Measurements from ENCODE around the gene BTD. TPM values are rescaled to one million over a fixed set of nuclear protein-coding genes. Genes with fewer than 3 reads are reported as not detected.

The BTD gene
- total RNA-seq, 4 donors from 2014 or later: 15.1 to 39.7 (median 26.0) TPM

- in situ Hi-C loops (cut with MboI; ENCODE audit: low sequenced_read_pairs in 4 of 4) (loop anchor here (5.0 to 25.0 kb wide), 3 partner anchors 183 to 608 kb away; no protein-coding TSS in a partner anchor), intact Hi-C loops (cut with DNase I; ENCODE audit: low total_unique reads) (no loop called here)
- Histone ChIP-seq H3K4me3 (no peak overlapping the region), H3K27me3 (no peaks in the 10 kb centered on the region), H3K9me3 (no peaks in the 10 kb centered on the region), H3K27ac (no peak overlapping the region), H3K36me3 (no peaks in the 10 kb centered on the region), H3K4me1 (peaks cover 14 to 16% of the 10 kb centered on the region in 2 donors)
- no peak for DNase-seq
- no peak for ATAC-seq
- TF ChIP-seq CTCF (IDR thresholded peaks at IDR 0.05 in 4 of 5, conservative IDR thresholded peaks at IDR 0.05 in 1 of 5): no peak
- no peak for TF ChIP-seq POLR2A (IDR thresholded peaks at IDR 0.05)
Measured at GRCh38 chr3:15628967-15629366, 27.4 kb downstream of the BTD start.

GRCh38 chr3:15629860-15630597, 28.5 kb downstream of the BTD start:
- intact Hi-C loops (cut with DNase I; ENCODE audit: low total_unique reads) (loop anchor here (1.0 to 10.0 kb wide), 5 partner anchors 182 to 619 kb away; no protein-coding TSS in a partner anchor), in situ Hi-C loops (cut with MboI; ENCODE audit: low sequenced_read_pairs in 4 of 4) (loop anchor here (5.0 to 25.0 kb wide), 4 partner anchors 182 to 615 kb away; no protein-coding TSS in a partner anchor)
- peak overlapping the region; percentile 77 to 90 (median 84) for H3K27ac ChIP-seq
- TF ChIP-seq CTCF (IDR thresholded peaks at IDR 0.05 in 4 of 5, conservative IDR thresholded peaks at IDR 0.05 in 1 of 5): peak; percentile 77 to 85 (median 78)
- TF ChIP-seq POLR2A (IDR thresholded peaks at IDR 0.05): no peak
- DNase-seq: peak; percentile 69 to 76
- H3K4me3 ChIP-seq: peak overlapping the region; percentile 24 to 50 (median 37)
- peak; percentile 91 to 93 for ATAC-seq
- H3K36me3 ChIP-seq: no peaks in the 10 kb centered on the region
- H3K9me3 ChIP-seq: no peaks in the 10 kb centered on the region
- peaks cover 25 to 27% of the 10 kb centered on the region in 2 donors for H3K4me1 ChIP-seq
- H3K27me3 ChIP-seq: no peaks in the 10 kb centered on the region

DNA sequence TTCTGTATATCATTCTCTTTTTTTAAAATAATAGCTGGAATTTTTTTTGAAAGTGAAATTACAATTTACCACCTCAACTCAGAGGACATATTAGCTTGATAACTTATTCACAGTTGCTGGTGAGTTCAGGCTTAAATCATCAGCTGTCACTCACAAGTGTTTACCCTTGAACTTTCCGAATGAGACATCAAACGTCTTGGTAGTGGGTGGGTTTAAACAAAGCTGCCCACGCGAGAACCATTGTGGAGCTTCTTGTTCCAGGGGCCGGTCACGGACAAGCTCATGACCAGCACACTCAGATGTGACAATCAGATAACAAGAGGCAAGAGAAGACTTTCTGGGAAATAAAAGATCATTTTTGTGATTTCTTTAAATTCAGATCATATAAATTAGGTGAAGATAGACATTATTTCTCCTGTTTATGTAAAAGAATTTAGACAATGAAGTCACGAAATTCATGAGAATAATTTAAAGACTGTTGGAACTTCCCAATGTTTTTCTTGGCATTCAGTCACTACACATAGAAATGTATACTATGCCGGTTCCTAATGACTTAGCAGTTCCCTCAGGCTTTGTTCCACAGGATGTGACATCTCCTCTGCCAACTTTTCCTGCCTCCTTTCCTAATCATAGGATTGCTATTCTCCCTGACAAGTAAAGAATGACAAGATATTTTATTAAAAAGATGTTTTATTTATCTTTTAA, 29.3 kb downstream of the BTD start:
- peak overlapping the region; percentile 77 to 90 (median 84) for H3K27ac ChIP-seq
- TF ChIP-seq POLR2A (IDR thresholded peaks at IDR 0.05) (no peak), CTCF (IDR thresholded peaks at IDR 0.05 in 4 of 5, conservative IDR thresholded peaks at IDR 0.05 in 1 of 5) (no peak)
- in situ Hi-C loops (cut with MboI; ENCODE audit: low sequenced_read_pairs in 4 of 4): loop anchor here (5.0 to 25.0 kb wide), 4 partner anchors 182 to 614 kb away; no protein-coding TSS in a partner anchor
- no peaks in the 10 kb centered on the region for H3K9me3 ChIP-seq
- peak overlapping the region; percentile 24 to 50 (median 37) for H3K4me3 ChIP-seq
- intact Hi-C loops (cut with DNase I; ENCODE audit: low total_unique reads): loop anchor here (1.0 to 10.0 kb wide), 5 partner anchors 182 to 618 kb away; no protein-coding TSS in a partner anchor
- no peak for DNase-seq
- peaks cover 32 to 35% of the 10 kb centered on the region in 2 donors for H3K4me1 ChIP-seq
- ATAC-seq: peak; percentile 33 to 47
- no peaks in the 10 kb centered on the region for H3K27me3 ChIP-seq
- no peaks in the 10 kb centered on the region for H3K36me3 ChIP-seq

GRCh38 chr3:15631426-15632211, 30.1 kb downstream of the BTD start:
- no peaks in the 10 kb centered on the region for H3K27me3 ChIP-seq
- H3K4me1 ChIP-seq: peaks cover 39 to 42% of the 10 kb centered on the region in 2 donors
- H3K36me3 ChIP-seq: no peaks in the 10 kb centered on the region
- no peak overlapping the region for H3K4me3 ChIP-seq
- TF ChIP-seq POLR2A (IDR thresholded peaks at IDR 0.05): no peak
- TF ChIP-seq CTCF (IDR thresholded peaks at IDR 0.05 in 4 of 5, conservative IDR thresholded peaks at IDR 0.05 in 1 of 5): no peak
- intact Hi-C loops (cut with DNase I; ENCODE audit: low total_unique reads): loop anchor here (2.0 to 10.0 kb wide), 4 partner anchors 231 to 617 kb away; no protein-coding TSS in a partner anchor
- H3K27ac ChIP-seq: peak overlapping the region; percentile 77 to 90 (median 84)
- in situ Hi-C loops (cut with MboI; ENCODE audit: low sequenced_read_pairs in 4 of 4): loop anchor here (5.0 to 25.0 kb wide), 4 partner anchors 181 to 613 kb away; no protein-coding TSS in a partner anchor
- H3K9me3 ChIP-seq: no peaks in the 10 kb centered on the region
- no peak for DNase-seq
- no peak for ATAC-seq

Data from gastrocnemius medialis (tissue), 4 donors.